Vagina (tissue), 2 donors: Measurements from ENCODE around the gene LGR4. TPM values are rescaled to one million over a fixed set of nuclear protein-coding genes. Genes with fewer than 3 reads are reported as not detected.
"Not testable (repeated sequence)": the region's sequence is repeated elsewhere in the genome, so short reads cannot be mapped to it uniquely, and the experiment has no call there.

Experiments used
- DNase-seq, 2 donors: peaks; one replicate each; pipeline ENCODE4 v3.0.0-alpha.2; 2017; ENCODE audit errors: extremely low spot score in 2 of 2
- H3K27ac ChIP-seq: fragments of 200-600 bp; sonication (generic); one replicate; pipeline ENCODE4 v1.5.1; 2019
- H3K27me3 ChIP-seq: fragments of 200-600 bp; sonication (generic); one replicate; pipeline ENCODE4 v1.5.1; 2019
- H3K36me3 ChIP-seq, 2 donors: fragments of 200-600 bp; sonication (generic); one replicate each; pipeline ENCODE4 v1.5.1; 2017 to 2019
- H3K4me1 ChIP-seq: fragments of 200-600 bp; sonication (generic); one replicate; pipeline ENCODE4 v1.5.1; 2019
- H3K4me3 ChIP-seq, 2 donors: fragments of 200-600 bp; sonication (generic); 1 replicate in 1 of 2; 2 replicates in 1 of 2; pipeline ENCODE4 v1.5.1; 2016 to 2019
- H3K9me3 ChIP-seq: fragments of 200-600 bp; sonication (generic); one replicate; pipeline ENCODE4 v1.5.1; 2019
- CTCF ChIP-seq, 3 experiments: fragments of 450-650 bp in 2 of 3; fragments of 200-600 bp in 1 of 3; sonication (generic) in 1 of 3; IDR thresholded peaks; one replicate each; pipeline ENCODE4 v1.5.1; 2017 to 2019; ENCODE audit warnings: antibody characterized with exemption in 3 of 3, mild to moderate bottlenecking in 2 of 3, moderate library complexity in 2 of 3
- POLR2A ChIP-seq, 2 donors: fragments of 450-650 bp; IDR thresholded peaks; one replicate each; pipeline ENCODE4 v1.6.1; 2017; ENCODE audit warnings: antibody characterized with exemption in 2 of 2, mild to moderate bottlenecking in 2 of 2, moderate library complexity in 2 of 2
- POLR2AphosphoS5 ChIP-seq, 2 donors: sonication (generic); formaldehyde crosslinking; IDR thresholded peaks; one replicate each; pipeline ENCODE4 v1.9.0; 2017; ENCODE audit warnings: antibody characterized with exemption in 2 of 2, mild to moderate bottlenecking in 2 of 2, low read depth in 1 of 2; ENCODE audit not compliant: insufficient read depth in 1 of 2
- intact Hi-C: fragments of 100-400 bp; cut with DNase I; formaldehyde crosslinking; loops from one replicate; pipeline ENCODE4 v1.15.1; 2023
- total RNA-seq: library from RNA; depleted of rRNA; stranded (reverse); fragments of >200 nt; gene quantifications from one replicate; pipeline ENCODE4 v1.2.3, GENCODE V29; 2016

LGR4 gene
- total RNA-seq, 1 donor from 2014 or later, result 65.6 TPM

- H3K27me3 ChIP-seq, result no peaks in the 10 kb centered on the region
- no peak for TF ChIP-seq POLR2A (IDR thresholded peaks at IDR 0.05)
- no peak for TF ChIP-seq CTCF (IDR thresholded peaks at IDR 0.05)
- no peak for TF ChIP-seq POLR2AphosphoS5 (IDR thresholded peaks at IDR 0.05; ENCODE audit: insufficient read depth in 1 of 2, low read depth in 1 of 2)
- no peaks in the 10 kb centered on the region for H3K36me3 ChIP-seq
- no peaks in the 10 kb centered on the region for H3K4me1 ChIP-seq
- H3K9me3 ChIP-seq, result no peaks in the 10 kb centered on the region
- no peak for DNase-seq
- H3K27ac ChIP-seq, result no peak overlapping the region
- intact Hi-C loops, result no loop called here
- H3K4me3 ChIP-seq, result no peak overlapping the region
Measured at GRCh38 chr11:27330633-27331270, 141.8 kb downstream of the LGR4 start.

GRCh38 chr11:27329867-27330632 is 142.5 kb downstream of the LGR4 start:
- no peaks in the 10 kb centered on the region for H3K27me3 ChIP-seq
- no peak overlapping the region for H3K27ac ChIP-seq
- intact Hi-C loops, result no loop called here
- no peaks in the 10 kb centered on the region for H3K36me3 ChIP-seq
- no peaks in the 10 kb centered on the region for H3K4me1 ChIP-seq
- DNase-seq, result no peak
- TF ChIP-seq CTCF (IDR thresholded peaks at IDR 0.05), result no peak
- TF ChIP-seq POLR2A (IDR thresholded peaks at IDR 0.05), result no peak
- no peak for TF ChIP-seq POLR2AphosphoS5 (IDR thresholded peaks at IDR 0.05; ENCODE audit: insufficient read depth in 1 of 2, low read depth in 1 of 2)
- H3K9me3 ChIP-seq, result no peaks in the 10 kb centered on the region
- H3K4me3 ChIP-seq, result no peak overlapping the region

- TF ChIP-seq POLR2AphosphoS5 (IDR thresholded peaks at IDR 0.05; ENCODE audit: insufficient read depth in 1 of 2, low read depth in 1 of 2) (no peak), POLR2A (IDR thresholded peaks at IDR 0.05) (no peak), CTCF (IDR thresholded peaks at IDR 0.05) (no peak)
- Histone ChIP-seq H3K27ac (no peak overlapping the region), H3K9me3 (no peaks in the 10 kb centered on the region), H3K27me3 (no peaks in the 10 kb centered on the region), H3K4me1 (no peaks in the 10 kb centered on the region), H3K36me3 (no peaks in the 10 kb centered on the region), H3K4me3 (no peak overlapping the region)
- intact Hi-C loops, result no loop called here
- DNase-seq, result no peak
Measured at GRCh38 chr11:27328614-27329013, 144.0 kb downstream of the LGR4 start.

- H3K4me3 ChIP-seq, intact Hi-C loops, H3K4me1 ChIP-seq, H3K9me3 ChIP-seq, H3K36me3 ChIP-seq, H3K27me3 ChIP-seq, H3K27ac ChIP-seq, DNase-seq: not testable (repeated sequence)
Measured at GRCh38 chr11:27327064-27327463, 145.5 kb downstream of the LGR4 start.

GRCh38 chr11:27322196-27322595 is 150.4 kb downstream of the LGR4 start:
- H3K27ac ChIP-seq, H3K36me3 ChIP-seq, H3K27me3 ChIP-seq, H3K9me3 ChIP-seq, H3K4me3 ChIP-seq, DNase-seq, H3K4me1 ChIP-seq, intact Hi-C loops: not testable (repeated sequence)

- H3K4me3 ChIP-seq, intact Hi-C loops, H3K9me3 ChIP-seq, DNase-seq, H3K4me1 ChIP-seq, H3K27me3 ChIP-seq, H3K36me3 ChIP-seq, H3K27ac ChIP-seq: not testable (repeated sequence)
Measured at GRCh38 chr11:27321340-27321739, 151.2 kb downstream of the LGR4 start.
